KMS-11 (cell line): ENCODE measurements around the gene FPGS.
A peak's percentile ranks its signal among the peaks of the same experiment; 100 is the strongest.
"Not testable (repeated sequence)": the region's sequence is repeated elsewhere in the genome, so short reads cannot be mapped to it uniquely, and the experiment has no call there.

Experiments used
- H2AFZ ChIP-seq: fragments of 200-600 bp; sonication (generic); 2 replicates; pipeline ENCODE4 v1.6.1; 2016; ENCODE audit warnings: antibody characterized with exemption, mixed run types, low read depth
- H3K27ac ChIP-seq: fragments of 200-600 bp; sonication (generic); 2 replicates; pipeline ENCODE4 v1.6.1; 2016; ENCODE audit warnings: mild to moderate bottlenecking, mixed run types
- H3K27me3 ChIP-seq: fragments of 200-600 bp; sonication (generic); 2 replicates; pipeline ENCODE4 v1.6.1; 2017; ENCODE audit warnings: mild to moderate bottlenecking, low read depth, mixed run types, moderate library complexity; ENCODE audit not compliant: insufficient read depth
- H3K36me3 ChIP-seq: fragments of 200-600 bp; sonication (generic); 2 replicates; pipeline ENCODE4 v1.6.1; 2017; ENCODE audit warnings: mild to moderate bottlenecking, mixed run types; ENCODE audit not compliant: insufficient read depth
- H3K4me1 ChIP-seq: fragments of 200-600 bp; sonication (generic); 2 replicates; pipeline ENCODE4 v1.6.1; 2016; ENCODE audit warnings: mild to moderate bottlenecking, low read depth, mixed run types; ENCODE audit not compliant: poor library complexity, severe bottlenecking
- H3K4me2 ChIP-seq: fragments of 200-600 bp; sonication (generic); 2 replicates; pipeline ENCODE4 v1.7.0; 2016; ENCODE audit warnings: mild to moderate bottlenecking, mixed run types
- H3K4me3 ChIP-seq: fragments of 200-600 bp; sonication (generic); IDR thresholded peaks from 2 replicates; pipeline ENCODE4 v1.6.1; 2017; ENCODE audit warnings: low read depth, low read length, mixed read lengths; ENCODE audit not compliant: insufficient read depth
- H3K79me2 ChIP-seq: fragments of 200-600 bp; sonication (generic); 2 replicates; pipeline ENCODE4 v1.6.1; 2016; ENCODE audit warnings: low read depth, mixed run types; ENCODE audit not compliant: insufficient read depth
- H3K9ac ChIP-seq: fragments of 200-600 bp; sonication (generic); 2 replicates; pipeline ENCODE4 v1.6.1; 2016; ENCODE audit warnings: mild to moderate bottlenecking, mixed run types
- H4K20me1 ChIP-seq: fragments of 200-600 bp; sonication (generic); 2 replicates; pipeline ENCODE4 v1.6.1; 2016; ENCODE audit warnings: mild to moderate bottlenecking, mixed run types; ENCODE audit not compliant: insufficient read depth
- TF ChIP-seq, protein P1 (sequence below): fragments of 200-600 bp; sonication (generic); conservative IDR thresholded peaks from 2 replicates; pipeline ENCODE4 v1.6.1; 2017; ENCODE audit warnings: low read depth, mild to moderate bottlenecking, antibody characterized with exemption, low read length, moderate library complexity, mixed read lengths

FPGS gene

DNA sequence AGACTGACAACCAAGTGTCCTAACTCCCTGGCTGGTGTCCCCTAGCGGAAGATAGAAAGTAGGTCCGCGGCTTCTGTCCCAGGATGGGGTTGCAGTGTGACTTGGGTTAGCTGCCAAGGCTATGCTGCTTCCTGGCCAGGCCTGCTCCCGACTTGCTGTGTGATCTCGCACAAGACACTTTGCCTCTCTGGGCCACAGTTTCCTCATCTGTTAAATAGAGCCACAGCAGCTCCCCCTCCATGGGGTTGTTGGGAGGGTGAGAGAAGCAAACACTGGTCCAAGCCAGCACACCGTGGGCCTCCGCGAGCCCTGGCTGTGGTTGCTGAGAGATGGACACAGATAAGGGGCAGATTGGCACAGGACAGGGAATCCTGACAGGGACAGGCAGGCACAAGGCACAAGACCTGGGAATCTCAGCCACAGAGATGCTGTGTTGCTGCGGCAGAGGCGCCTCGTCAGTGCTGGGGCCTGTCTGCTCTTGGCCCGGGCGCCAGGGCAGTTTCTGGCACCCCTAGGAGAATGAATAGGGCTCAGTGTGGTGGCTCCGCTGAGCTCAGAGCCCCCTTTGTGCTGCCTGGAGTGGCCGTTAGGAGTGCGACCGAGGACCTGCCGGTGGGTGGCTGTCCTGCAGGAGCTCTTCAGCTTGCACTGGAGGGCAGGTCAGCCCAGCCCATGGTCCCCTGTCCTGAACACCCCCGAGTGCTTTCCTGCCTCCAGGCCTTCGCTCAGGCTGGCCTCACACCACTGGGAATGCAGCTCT is 22.4 kb upstream of the FPGS start:
- Histone ChIP-seq H3K9ac (no peak overlapping the region; the same call in 1 of the 2 replicates), H3K27me3 (no peaks in the 10 kb centered on the region)

DNA sequence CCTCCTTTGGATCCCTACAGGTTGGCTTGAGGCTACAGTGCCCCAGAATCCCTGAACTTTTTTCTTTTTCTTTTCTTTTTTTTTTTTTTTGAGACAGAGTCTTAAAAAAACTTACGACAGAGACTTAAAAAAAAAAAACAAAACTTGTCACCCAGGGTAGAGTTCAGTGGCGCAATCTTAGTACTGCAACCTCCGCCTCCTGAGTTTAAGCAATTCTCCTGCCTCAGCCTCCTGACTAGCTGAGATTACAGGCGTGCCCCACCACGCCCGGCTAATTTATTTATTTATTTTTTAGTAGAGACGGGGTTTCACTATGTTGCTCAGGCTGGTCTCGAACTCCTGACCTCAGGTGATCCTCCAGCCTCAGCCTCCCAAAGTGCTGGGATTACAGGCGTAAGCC is 21.8 kb upstream of the FPGS start:
- H3K4me3 ChIP-seq, H3K36me3 ChIP-seq, H3K27me3 ChIP-seq, H3K27ac ChIP-seq, H2AFZ ChIP-seq, H4K20me1 ChIP-seq, H3K9ac ChIP-seq, H3K4me2 ChIP-seq: not testable (repeated sequence)
- Histone ChIP-seq H3K79me2 (peaks cover 19% of the 10 kb centered on the region), H3K4me1 (peaks cover 48% of the 10 kb centered on the region)

More for the DNA sequence above, 22.4 kb upstream of the FPGS start:
- Histone ChIP-seq H3K36me3 (no peaks in the 10 kb centered on the region), H3K4me2 (peak overlapping the region; percentile 98; the same call in 1 of the 2 replicates), H3K27ac (peak overlapping the region; percentile 98), H4K20me1 (no peaks in the 10 kb centered on the region), H3K4me1 (peaks cover 54% of the 10 kb centered on the region), H2AFZ (no peak overlapping the region), H3K79me2 (peaks cover 22% of the 10 kb centered on the region), H3K4me3 (no peak overlapping the region)
- TF ChIP-seq, protein P1, sequence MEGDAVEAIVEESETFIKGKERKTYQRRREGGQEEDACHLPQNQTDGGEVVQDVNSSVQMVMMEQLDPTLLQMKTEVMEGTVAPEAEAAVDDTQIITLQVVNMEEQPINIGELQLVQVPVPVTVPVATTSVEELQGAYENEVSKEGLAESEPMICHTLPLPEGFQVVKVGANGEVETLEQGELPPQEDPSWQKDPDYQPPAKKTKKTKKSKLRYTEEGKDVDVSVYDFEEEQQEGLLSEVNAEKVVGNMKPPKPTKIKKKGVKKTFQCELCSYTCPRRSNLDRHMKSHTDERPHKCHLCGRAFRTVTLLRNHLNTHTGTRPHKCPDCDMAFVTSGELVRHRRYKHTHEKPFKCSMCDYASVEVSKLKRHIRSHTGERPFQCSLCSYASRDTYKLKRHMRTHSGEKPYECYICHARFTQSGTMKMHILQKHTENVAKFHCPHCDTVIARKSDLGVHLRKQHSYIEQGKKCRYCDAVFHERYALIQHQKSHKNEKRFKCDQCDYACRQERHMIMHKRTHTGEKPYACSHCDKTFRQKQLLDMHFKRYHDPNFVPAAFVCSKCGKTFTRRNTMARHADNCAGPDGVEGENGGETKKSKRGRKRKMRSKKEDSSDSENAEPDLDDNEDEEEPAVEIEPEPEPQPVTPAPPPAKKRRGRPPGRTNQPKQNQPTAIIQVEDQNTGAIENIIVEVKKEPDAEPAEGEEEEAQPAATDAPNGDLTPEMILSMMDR, result no peak

DNA sequence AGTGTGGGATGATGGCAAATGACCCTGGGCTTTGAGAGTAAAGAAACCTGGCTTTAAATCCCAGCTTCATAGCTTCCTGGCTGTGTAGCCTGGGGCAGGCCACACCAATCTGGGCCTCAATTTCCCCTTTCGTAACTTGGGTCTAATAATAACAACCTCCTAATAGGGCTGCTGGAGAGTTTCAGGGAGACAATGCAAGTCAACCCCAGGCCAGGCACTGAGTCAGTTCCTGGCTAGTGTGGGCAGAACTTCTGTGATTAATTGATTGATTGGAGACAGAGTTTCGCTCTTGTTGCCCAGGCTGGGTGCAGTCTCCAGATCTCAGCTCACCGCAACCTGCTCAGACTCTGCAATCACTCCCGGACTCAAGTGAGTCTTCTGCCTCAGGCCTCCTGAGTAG is 20.9 kb upstream of the FPGS start:
- peaks cover 42% of the 10 kb centered on the region for H3K4me1 ChIP-seq
- peaks cover 17% of the 10 kb centered on the region for H3K79me2 ChIP-seq
- no peaks in the 10 kb centered on the region for H3K36me3 ChIP-seq
- H3K27ac ChIP-seq, result no peak overlapping the region
- H3K4me3 ChIP-seq, result no peak overlapping the region
- H3K9ac ChIP-seq, result no peak overlapping the region
- no peaks in the 10 kb centered on the region for H3K27me3 ChIP-seq
- no peak overlapping the region for H3K4me2 ChIP-seq
- H2AFZ ChIP-seq, result no peak overlapping the region
- H4K20me1 ChIP-seq, result peaks cover under 1% of the 10 kb centered on the region; the same call in 1 of the 2 replicates
- TF ChIP-seq, protein P1, result no peak

DNA sequence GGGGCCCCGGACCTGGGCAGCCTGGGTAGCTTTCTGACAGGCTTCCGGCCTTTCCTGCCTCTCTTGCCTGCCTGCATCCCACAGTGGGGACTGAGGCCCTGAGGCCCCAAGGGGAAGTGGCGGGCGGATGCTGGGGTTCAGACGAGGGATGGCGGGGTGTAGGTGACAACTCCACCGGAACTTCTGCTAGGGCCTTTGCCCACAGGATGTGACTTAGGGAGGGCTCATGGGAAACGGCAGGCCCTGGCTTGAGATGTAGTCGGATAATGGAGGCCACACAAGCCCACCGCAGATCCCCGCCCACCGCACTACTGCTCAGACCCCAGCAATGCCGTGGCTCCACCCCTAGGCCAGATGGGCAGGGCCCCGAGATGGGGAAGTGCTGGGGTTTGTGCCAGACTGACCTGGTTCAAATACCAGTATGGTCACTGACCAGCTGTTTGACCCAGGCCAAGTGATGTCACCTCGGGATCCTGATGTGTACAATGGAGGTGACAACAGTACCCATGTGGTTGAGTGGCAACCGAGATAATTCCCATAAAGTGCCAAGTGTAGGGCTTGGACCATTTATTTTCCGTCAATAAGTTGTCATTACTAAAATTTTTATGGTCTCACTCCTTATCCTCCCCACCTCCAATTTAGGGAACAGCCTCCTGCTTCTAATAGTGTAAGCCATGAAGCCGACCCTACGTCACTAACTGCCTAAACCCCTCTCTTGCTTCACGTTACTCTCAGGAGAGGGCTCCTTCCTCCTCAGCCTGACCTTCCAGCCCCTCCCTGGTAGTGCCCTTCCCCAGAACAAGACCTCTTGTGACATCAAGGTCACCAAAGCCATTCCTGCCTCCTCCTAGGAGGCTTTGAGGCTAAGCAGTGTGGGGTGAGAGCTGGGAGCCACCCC is 19.3 kb upstream of the FPGS start:
- TF ChIP-seq, protein P1, result no peak
- Histone ChIP-seq H3K27me3 (no peaks in the 10 kb centered on the region), H3K27ac (no peak overlapping the region), H4K20me1 (peaks cover 9% of the 10 kb centered on the region; the same call in 1 of the 2 replicates), H2AFZ (no peak overlapping the region), H3K36me3 (peaks cover 11% of the 10 kb centered on the region; the same call in 1 of the 2 replicates), H3K4me1 (peaks cover 49% of the 10 kb centered on the region), H3K79me2 (peaks cover 20% of the 10 kb centered on the region), H3K4me2 (no peak overlapping the region), H3K9ac (no peak overlapping the region), H3K4me3 (no peak overlapping the region)
